Urothelium cell line (cell line): ENCODE measurements around the gene ZNF326.
A peak's percentile ranks its signal among the peaks of the same experiment; 100 is the strongest.
"Not testable (repeated sequence)": the region's sequence is repeated elsewhere in the genome, so short reads cannot be mapped to it uniquely, and the experiment has no call there.

Source experiments
- DNase-seq: peaks from one replicate; pipeline ENCODE4 v3.0.0; 2011; ENCODE audit warnings: low spot score, mixed read lengths
- FAIRE-seq: peaks from 2 replicates; lab custom pipeline; 2011; peaks lifted over from hg19 to GRCh38; lab: Jason Lieb, UNC

ZNF326 gene

GRCh38 chr1:89965193-89965768 is 29.6 kb upstream of the ZNF326 start:
- FAIRE-seq (no peak), DNase-seq (no peak)

- FAIRE-seq (no peak), DNase-seq (no peak)
Measured at GRCh38 chr1:89966656-89967055, 28.3 kb upstream of the ZNF326 start.

- no peak for DNase-seq
- FAIRE-seq: no peak
Measured at GRCh38 chr1:89971600-89971999, 23.3 kb upstream of the ZNF326 start.

GRCh38 chr1:89972024-89972423 is 22.9 kb upstream of the ZNF326 start:
- no peak for FAIRE-seq
- DNase-seq: no peak

GRCh38 chr1:89973471-89974127 is 21.3 kb upstream of the ZNF326 start:
- no peak for FAIRE-seq
- no peak for DNase-seq

GRCh38 chr1:89974256-89974655 is 20.7 kb upstream of the ZNF326 start:
- FAIRE-seq (no peak), DNase-seq (no peak)

- FAIRE-seq: no peak
Measured at GRCh38 chr1:89974696-89975470, 20.0 kb upstream of the ZNF326 start.

GRCh38 chr1:89975540-89976125 is 19.3 kb upstream of the ZNF326 start:
- FAIRE-seq (no peak), DNase-seq (no peak)

More at GRCh38 chr1:89974696-89975470, 20.0 kb upstream of the ZNF326 start:
- DNase-seq: no peak

- FAIRE-seq (no peak), DNase-seq (no peak)
Measured at GRCh38 chr1:89978755-89979154, 16.2 kb upstream of the ZNF326 start.

GRCh38 chr1:89980605-89981004 is 14.3 kb upstream of the ZNF326 start:
- DNase-seq: no peak
- FAIRE-seq: no peak

GRCh38 chr1:89982846-89983245 is 12.1 kb upstream of the ZNF326 start:
- FAIRE-seq, DNase-seq: not testable (repeated sequence)

GRCh38 chr1:89984564-89985116 is 10.3 kb upstream of the ZNF326 start:
- not testable (repeated sequence) for DNase-seq, FAIRE-seq

GRCh38 chr1:89986020-89986419 is 8.9 kb upstream of the ZNF326 start:
- no peak for FAIRE-seq
- no peak for DNase-seq

- DNase-seq (peak; percentile 55), FAIRE-seq (no peak)
Measured at GRCh38 chr1:89987159-89987819, 7.6 kb upstream of the ZNF326 start.

GRCh38 chr1:89989099-89989498 is 5.8 kb upstream of the ZNF326 start:
- no peak for FAIRE-seq
- no peak for DNase-seq

- DNase-seq: no peak
- no peak for FAIRE-seq
Measured at GRCh38 chr1:89989799-89990198, 5.1 kb upstream of the ZNF326 start.

- DNase-seq (no peak), FAIRE-seq (no peak)
Measured at GRCh38 chr1:89990976-89991831, 3.7 kb upstream of the ZNF326 start.

GRCh38 chr1:89993541-89993940 is 1.4 kb upstream of the ZNF326 start:
- no peak for DNase-seq
- FAIRE-seq: no peak

- FAIRE-seq: no peak
Measured at GRCh38 chr1:89994231-89994804, 592 bp upstream of the ZNF326 start.

More at GRCh38 chr1:89994231-89994804, 592 bp upstream of the ZNF326 start:
- no peak for DNase-seq
